ENCODE measurements around the gene ATP6V1A. TPM values are rescaled to one million over a fixed set of nuclear protein-coding genes. Genes with fewer than 3 reads are reported as not detected.

ATP6V1A gene
- polyA plus RNA-seq, 1 of the 3 experiments (the other 2 are of a cell fraction): 12.1 TPM

- TF ChIP-seq ELF1 (IDR thresholded peaks at IDR 0.05) (no peak), CHD2 (IDR thresholded peaks at IDR 0.05; ENCODE audit: low read length, partially characterized antibody) (no peak), TEAD4 (IDR thresholded peaks at IDR 0.05; ENCODE audit: borderline replicate concordance, insufficient read depth) (no peak), FOXJ3 (CRISPR knock-in tag; IDR thresholded peaks at IDR 0.05) (no peak), PBX3 (IDR thresholded peaks at IDR 0.05) (no peak), MEF2A (IDR thresholded peaks at IDR 0.05; ENCODE audit: borderline replicate concordance, low read depth) (no peak)
These were observed 56.1 kb downstream of the ATP6V1A start (continued) for GRCh38 chr3:113802795-113803455.

GRCh38 chr3:113804661-113805060 is 57.8 kb downstream of the ATP6V1A start:
- no peak overlapping the region for H3K4me2 ChIP-seq
- no peak overlapping the region for H3K4me3 ChIP-seq (ENCODE audit: low read depth in 2 of 2, low read length in 1 of 2)
- H3K27me3 ChIP-seq (ENCODE audit: insufficient read depth): no peaks in the 10 kb centered on the region
- H3F3A ChIP-seq (replicated peaks; ENCODE audit: insufficient read depth): no peaks in the 10 kb centered on the region
- H3K4me1 ChIP-seq (ENCODE audit: control insufficient read depth in 1 of 2, insufficient read depth in 2 of 2, low read depth in 1 of 2, low read length in 1 of 2): no peaks in the 10 kb centered on the region
- POLR2A ChIA-PET: no interaction called here
- peaks cover 34 to 56% of the 10 kb centered on the region in 2 experiments for H3K36me3 ChIP-seq (replicated peaks in 1 of 2; ENCODE audit: control insufficient read depth in 1 of 2, insufficient read depth in 2 of 2, low read length in 1 of 2)
- H3K9me2 ChIP-seq: no peaks in the 10 kb centered on the region
- no peaks in the 10 kb centered on the region for H3K79me2 ChIP-seq (ENCODE audit: insufficient read depth)
- H2AFZ ChIP-seq (ENCODE audit: low read depth): no peak overlapping the region
- CTCF ChIA-PET: no interaction called here
- no peaks in the 10 kb centered on the region for H3K9me3 ChIP-seq
- no peak for DNase-seq
- H3K9ac ChIP-seq: no peak overlapping the region
- TF ChIP-seq ELF1 (IDR thresholded peaks at IDR 0.05): no peak
- no peak for TF ChIP-seq NRF1 (IDR thresholded peaks at IDR 0.05; ENCODE audit: low read depth, low read length)
- TF ChIP-seq SMC3 (IDR thresholded peaks at IDR 0.05; ENCODE audit: low read depth, low read length): no peak
- no peak for TF ChIP-seq MEF2A (IDR thresholded peaks at IDR 0.05; ENCODE audit: borderline replicate concordance, low read depth)
- no peak for TF ChIP-seq RFX5 (IDR thresholded peaks at IDR 0.05; ENCODE audit: low read length)
- no peak for TF ChIP-seq FOXJ3 (CRISPR knock-in tag; IDR thresholded peaks at IDR 0.05)
- TF ChIP-seq FOSL2 (IDR thresholded peaks at IDR 0.05; ENCODE audit: borderline replicate concordance, low read depth): no peak
- no peak for TF ChIP-seq MAX (IDR thresholded peaks at IDR 0.05; ENCODE audit: low read depth)
- 92% methylated on average over 4 of the region's 4 CpGs for WGBS (ENCODE audit: low lambda C conversion rate)
- no peaks in the 10 kb centered on the region for H4K20me1 ChIP-seq (ENCODE audit: insufficient read depth)
- H3K27ac ChIP-seq (ENCODE audit: low read depth in 2 of 2, low read length in 1 of 2): no peak overlapping the region

GRCh38 chr3:113805249-113805648 is 58.4 kb downstream of the ATP6V1A start:
- Histone ChIP-seq H3K9ac (no peak overlapping the region), H3K9me2 (no peaks in the 10 kb centered on the region), H3K9me3 (no peaks in the 10 kb centered on the region), H3K27ac (ENCODE audit: low read depth in 2 of 2, low read length in 1 of 2) (no peak overlapping the region), H3K79me2 (ENCODE audit: insufficient read depth) (no peaks in the 10 kb centered on the region), H3K27me3 (ENCODE audit: insufficient read depth) (no peaks in the 10 kb centered on the region), H2AFZ (ENCODE audit: low read depth) (no peak overlapping the region), H3K4me1 (ENCODE audit: control insufficient read depth in 1 of 2, insufficient read depth in 2 of 2, low read depth in 1 of 2, low read length in 1 of 2) (no peaks in the 10 kb centered on the region), H3K4me2 (no peak overlapping the region), H3K4me3 (ENCODE audit: low read depth in 2 of 2, low read length in 1 of 2) (no peak overlapping the region), H4K20me1 (ENCODE audit: insufficient read depth) (no peaks in the 10 kb centered on the region), H3F3A (replicated peaks; ENCODE audit: insufficient read depth) (no peaks in the 10 kb centered on the region), H3K36me3 (replicated peaks in 1 of 2; ENCODE audit: control insufficient read depth in 1 of 2, insufficient read depth in 2 of 2, low read length in 1 of 2) (peaks cover 34 to 56% of the 10 kb centered on the region in 2 experiments)
- WGBS (ENCODE audit: low lambda C conversion rate): 93% methylated on average over 3 of the region's 3 CpGs
- TF ChIP-seq ELF1 (IDR thresholded peaks at IDR 0.05): no peak
- TF ChIP-seq TAF1 (IDR thresholded peaks at IDR 0.05; ENCODE audit: borderline replicate concordance, low read depth, low read length): no peak
- TF ChIP-seq MAX (IDR thresholded peaks at IDR 0.05; ENCODE audit: low read depth): no peak
- TF ChIP-seq FOXJ3 (CRISPR knock-in tag; IDR thresholded peaks at IDR 0.05): no peak
- TF ChIP-seq ZBTB33 (IDR thresholded peaks at IDR 0.05; ENCODE audit: borderline replicate concordance, low read depth): no peak
- TF ChIP-seq USF2 (IDR thresholded peaks at IDR 0.05; ENCODE audit: borderline replicate concordance, low read depth, low read length): no peak
- POLR2A ChIA-PET: no interaction called here
- no peak for DNase-seq
- CTCF ChIA-PET: no interaction called here
